ENCODE data around the gene NGEF.

DNA sequence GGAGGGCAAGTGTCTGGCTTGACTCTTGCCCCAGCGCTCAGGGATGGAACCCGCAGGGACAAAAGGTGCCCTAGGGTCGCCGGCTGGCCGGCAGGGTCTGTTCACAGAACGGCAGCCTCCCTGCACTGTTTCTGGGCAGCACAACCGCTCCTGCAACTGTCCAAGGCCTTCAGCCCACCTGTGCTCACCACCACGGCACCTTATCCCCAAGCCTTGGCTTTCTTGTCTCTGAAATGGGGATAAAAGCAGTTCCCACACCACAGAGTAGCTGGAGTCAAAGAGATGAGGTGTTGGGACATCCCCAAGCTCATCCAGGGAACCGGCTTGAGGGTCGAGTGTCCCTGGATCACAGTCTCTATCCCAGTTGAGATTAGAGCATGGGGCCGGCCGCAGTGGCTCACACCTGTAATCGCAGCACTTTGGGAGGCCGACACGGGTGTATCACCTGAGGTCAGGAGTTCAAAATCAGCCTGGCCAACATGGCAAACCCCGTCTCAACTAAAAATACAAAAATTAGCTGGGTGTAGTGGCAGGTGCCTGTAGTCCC is 138.3 kb downstream of the NGEF start:
- TF ChIP-seq POLR2A (IDR thresholded peaks at IDR 0.05) (no peak), CTCF (IDR thresholded peaks at IDR 0.05) (no peak)
